Measurements from ENCODE around the gene SLC38A7.

DNA sequence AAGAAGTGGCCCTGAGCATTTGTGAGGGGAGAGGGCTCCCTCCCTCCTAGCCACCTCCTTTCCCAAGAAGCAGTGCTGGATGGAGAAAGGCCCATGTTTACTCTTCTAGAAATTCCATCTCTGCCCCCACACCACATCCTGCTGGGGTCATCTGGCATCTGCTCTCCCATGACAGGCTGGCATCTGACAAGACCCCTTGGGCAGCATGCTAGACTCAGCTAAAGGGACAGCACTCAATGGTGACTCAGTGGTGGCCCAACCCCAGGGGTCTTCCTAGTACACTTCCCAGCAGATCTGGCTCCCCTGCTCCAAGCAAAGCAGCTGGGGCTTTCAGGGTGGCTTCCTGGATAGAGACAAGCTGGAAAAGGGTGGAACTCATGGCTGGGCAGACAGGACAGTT is 14.4 kb downstream of the SLC38A7 start:
- TF ChIP-seq SPI1 (IDR thresholded peaks at IDR 0.05; ENCODE audit: borderline replicate concordance, low read depth) (no peak), CTCF (IDR thresholded peaks at IDR 0.05; ENCODE audit: insufficient read depth, low read length) (no peak), POLR2AphosphoS5 (IDR thresholded peaks at IDR 0.05; ENCODE audit: low read depth) (no peak)

All from HL-60 (cell line).